GM23338 (cell line): ENCODE data around the gene LMF1. TPM values are rescaled to one million over a fixed set of nuclear protein-coding genes. Genes with fewer than 3 reads are reported as not detected.

Experiments used
- ATAC-seq: fragments of 200-7000 bp; cut with Tn5 transposase; 3 replicates; pipeline ENCODE4 v1.9.1; 2020
- DNase-seq: peaks from one replicate; pipeline ENCODE4 v3.0.0-alpha.2; 2015; ENCODE audit warnings: low spot score
- H2AFZ ChIP-seq: fragments of 200-600 bp; sonication (generic); 2 replicates; pipeline ENCODE4 v1.8.0; 2016; ENCODE audit warnings: antibody characterized with exemption, mild to moderate bottlenecking, moderate library complexity
- H3F3A ChIP-seq: fragments of 200-600 bp; sonication (generic); replicated peaks from 2 replicates; pipeline ENCODE4 v1.8.0; 2017; ENCODE audit warnings: antibody characterized with exemption, mixed run types, low read depth
- H3K27ac ChIP-seq: fragments of 200-600 bp; sonication (generic); 2 replicates; pipeline ENCODE4 v1.6.1; 2016; ENCODE audit warnings: low read depth
- H3K27me3 ChIP-seq: fragments of 200-600 bp; sonication (generic); 2 replicates; pipeline ENCODE4 v1.8.0; 2016; ENCODE audit warnings: mild to moderate bottlenecking, mixed run types, moderate library complexity; ENCODE audit not compliant: insufficient read depth
- H3K36me3 ChIP-seq: fragments of 200-600 bp; sonication (generic); 2 replicates; pipeline ENCODE4 v1.8.0; 2016; ENCODE audit warnings: mild to moderate bottlenecking; ENCODE audit not compliant: insufficient read depth
- H3K4me1 ChIP-seq: fragments of 200-600 bp; sonication (generic); 2 replicates; pipeline ENCODE4 v1.8.0; 2016; ENCODE audit warnings: mild to moderate bottlenecking, moderate library complexity; ENCODE audit not compliant: insufficient read depth
- H3K4me2 ChIP-seq: fragments of 200-600 bp; sonication (generic); 2 replicates; pipeline ENCODE4 v1.7.1; 2017; ENCODE audit warnings: mixed run types
- H3K4me3 ChIP-seq: fragments of 200-600 bp; sonication (generic); 2 replicates; pipeline ENCODE4 v1.6.1; 2016; ENCODE audit warnings: mixed run types
- H3K79me2 ChIP-seq: fragments of 200-600 bp; sonication (generic); replicated peaks from 2 replicates; pipeline ENCODE4 v1.8.0; 2017; ENCODE audit warnings: mild to moderate bottlenecking; ENCODE audit not compliant: insufficient read depth
- H3K9me2 ChIP-seq: fragments of 200-600 bp; sonication (generic); 2 replicates; pipeline ENCODE4 v1.8.0; 2017; ENCODE audit not compliant: insufficient read depth
- H4K20me1 ChIP-seq: fragments of 200-600 bp; sonication (generic); replicated peaks from 2 replicates; pipeline ENCODE4 v1.8.0; 2017; ENCODE audit warnings: mild to moderate bottlenecking; ENCODE audit not compliant: insufficient read depth
- H3K27ac Mint-ChIP-seq: 2 replicates; pipeline ENCODE4 v1.8.0; 2020; ENCODE audit warnings: inconsistent platforms, mild to moderate bottlenecking, moderate library complexity, mixed read lengths
- H3K27me3 Mint-ChIP-seq: 3 replicates; pipeline ENCODE4 v1.8.0; 2022; ENCODE audit warnings: low read depth, mild to moderate bottlenecking, moderate library complexity, mixed read lengths, inconsistent platforms; ENCODE audit not compliant: insufficient read depth, poor library complexity
- H3K36me3 Mint-ChIP-seq: 3 replicates; pipeline ENCODE4 v1.8.0; 2021; ENCODE audit warnings: low read depth, mild to moderate bottlenecking, inconsistent platforms, moderate library complexity, mixed read lengths
- H3K4me1 Mint-ChIP-seq: 3 replicates; pipeline ENCODE4 v1.8.0; 2020; ENCODE audit warnings: mild to moderate bottlenecking, inconsistent platforms, mixed read lengths
- H3K4me3 Mint-ChIP-seq: 3 replicates; pipeline ENCODE4 v1.8.0; 2021; ENCODE audit warnings: moderate library complexity, mild to moderate bottlenecking, inconsistent platforms, mixed read lengths
- H3K9me3 Mint-ChIP-seq: 3 replicates; pipeline ENCODE4 v1.8.0; 2020; ENCODE audit warnings: moderate library complexity, mild to moderate bottlenecking, inconsistent platforms, mixed read lengths
- EZH2 ChIP-seq: fragments of 200-600 bp; sonication (generic); IDR thresholded peaks from one replicate; pipeline ENCODE4 v1.8.0; 2017; ENCODE audit warnings: antibody characterized with exemption, mild to moderate bottlenecking, low read depth; ENCODE audit not compliant: unreplicated experiment
- EZH2phosphoT487 ChIP-seq: fragments of 200-600 bp; sonication (generic); IDR thresholded peaks from one replicate; pipeline ENCODE4 v1.8.1; 2018; ENCODE audit warnings: antibody characterized with exemption; ENCODE audit not compliant: unreplicated experiment
- JUNB ChIP-seq: IDR thresholded peaks from one replicate; pipeline ENCODE4 v1.6.1; 2016; ENCODE audit warnings: antibody characterized with exemption; ENCODE audit not compliant: unreplicated experiment
- NANOG ChIP-seq: IDR thresholded peaks from 2 replicates; pipeline ENCODE4 v1.6.1; 2016; ENCODE audit warnings: antibody characterized with exemption, borderline replicate concordance
- POLR2AphosphoS5 ChIP-seq: IDR thresholded peaks from 2 replicates; pipeline ENCODE4 v1.6.1; 2016; ENCODE audit warnings: antibody characterized with exemption, low read depth
- STAT1 ChIP-seq: IDR thresholded peaks from one replicate; pipeline ENCODE4 v1.6.1; 2016; ENCODE audit warnings: antibody characterized with exemption; ENCODE audit not compliant: unreplicated experiment
- ZNF114 ChIP-seq: fragments of 250-450 bp; sonication (Bioruptor Pico); IDR thresholded peaks from 2 replicates; pipeline ENCODE4 v1.5.0; 2020; ENCODE audit warnings: mild to moderate bottlenecking, moderate library complexity
- ZNF331 ChIP-seq: fragments of 250-450 bp; sonication (Bioruptor Pico); IDR thresholded peaks from 2 replicates; pipeline ENCODE4 v1.5.0; 2020; ENCODE audit warnings: low read depth, mild to moderate bottlenecking, moderate library complexity
- polyA plus RNA-seq: library from polyadenylated mRNA; unstranded; fragments of >200 nt; fragmentation: Nextera tagmentation; extraction: Ambion mirVana; gene quantifications from 2 replicates; pipeline ENCODE4 v1.2.1, GENCODE V29; 2016
- total RNA-seq: library from RNA; depleted of rRNA; stranded (reverse); fragments of >200 nt; shearing (Covaris generic); gene quantifications from 2 replicates; pipeline ENCODE4 v1.2.3, GENCODE V29; 2014
- TF ChIP-seq, protein P1 (sequence below): fragments of 250-450 bp; sonication (Bioruptor Pico); IDR thresholded peaks from 2 replicates; pipeline ENCODE4 v1.5.0; 2020; ENCODE audit warnings: mild to moderate bottlenecking, moderate library complexity
- TF ChIP-seq, protein P2 (sequence below): IDR thresholded peaks from one replicate; pipeline ENCODE4 v1.6.1; 2018; ENCODE audit warnings: antibody characterized with exemption; ENCODE audit not compliant: unreplicated experiment
- TF ChIP-seq, protein P3 (sequence below): IDR thresholded peaks from 2 replicates; pipeline ENCODE4 v1.6.1; 2016; ENCODE audit warnings: antibody characterized with exemption

LMF1 gene
- total and polyA plus RNA-seq, 2 experiments from 2014 or later, result 4.2 to 10.1 TPM

DNA sequence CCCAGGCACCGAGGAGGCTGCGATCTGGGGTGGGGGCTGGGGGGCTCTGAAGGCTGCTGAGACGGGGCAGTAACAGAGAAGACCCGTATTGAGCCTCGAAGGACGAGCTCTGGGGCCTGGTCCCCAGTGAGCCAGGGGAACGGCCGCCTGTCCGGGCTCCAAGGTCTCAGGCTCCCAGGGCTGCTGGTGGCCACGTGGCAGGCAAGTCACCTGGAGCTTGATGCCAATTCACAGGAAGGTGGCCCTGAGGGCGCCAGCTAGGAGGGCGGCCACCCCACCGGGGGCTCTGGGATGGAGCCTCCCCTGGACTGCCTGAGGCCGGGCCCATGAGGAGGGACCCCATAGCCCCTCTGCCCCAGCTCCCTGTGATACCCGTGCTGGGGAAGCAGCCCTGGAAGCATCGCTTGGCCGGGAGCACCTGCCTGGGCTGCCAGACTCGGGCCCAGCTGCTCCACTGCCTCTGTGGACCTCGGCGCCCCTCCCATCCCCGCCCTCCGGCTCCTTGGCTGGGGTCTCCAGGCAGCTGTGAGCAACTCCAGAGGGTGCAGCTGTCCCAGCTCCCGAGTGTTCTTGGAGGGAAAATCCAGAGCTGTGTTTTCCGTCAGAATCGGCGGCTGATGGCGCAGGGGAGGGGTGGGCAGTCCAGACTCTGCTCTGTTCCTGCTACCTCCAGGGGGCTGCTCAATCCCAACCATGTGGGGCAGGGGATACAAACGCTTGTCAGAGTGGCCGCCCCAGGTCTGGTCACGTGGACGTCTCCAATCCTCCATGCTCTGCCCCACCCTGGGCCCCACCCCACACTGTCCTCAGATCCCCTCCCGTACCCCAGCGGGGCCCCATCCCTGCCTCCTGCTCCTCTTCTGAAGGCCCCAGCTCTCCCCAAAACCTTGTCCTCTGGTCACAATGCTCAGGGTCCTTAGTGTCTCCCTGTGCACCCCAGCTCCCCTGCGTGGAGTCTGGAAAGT, 103.1 kb downstream of the LMF1 start (continued):
- TF ChIP-seq, protein P1, sequence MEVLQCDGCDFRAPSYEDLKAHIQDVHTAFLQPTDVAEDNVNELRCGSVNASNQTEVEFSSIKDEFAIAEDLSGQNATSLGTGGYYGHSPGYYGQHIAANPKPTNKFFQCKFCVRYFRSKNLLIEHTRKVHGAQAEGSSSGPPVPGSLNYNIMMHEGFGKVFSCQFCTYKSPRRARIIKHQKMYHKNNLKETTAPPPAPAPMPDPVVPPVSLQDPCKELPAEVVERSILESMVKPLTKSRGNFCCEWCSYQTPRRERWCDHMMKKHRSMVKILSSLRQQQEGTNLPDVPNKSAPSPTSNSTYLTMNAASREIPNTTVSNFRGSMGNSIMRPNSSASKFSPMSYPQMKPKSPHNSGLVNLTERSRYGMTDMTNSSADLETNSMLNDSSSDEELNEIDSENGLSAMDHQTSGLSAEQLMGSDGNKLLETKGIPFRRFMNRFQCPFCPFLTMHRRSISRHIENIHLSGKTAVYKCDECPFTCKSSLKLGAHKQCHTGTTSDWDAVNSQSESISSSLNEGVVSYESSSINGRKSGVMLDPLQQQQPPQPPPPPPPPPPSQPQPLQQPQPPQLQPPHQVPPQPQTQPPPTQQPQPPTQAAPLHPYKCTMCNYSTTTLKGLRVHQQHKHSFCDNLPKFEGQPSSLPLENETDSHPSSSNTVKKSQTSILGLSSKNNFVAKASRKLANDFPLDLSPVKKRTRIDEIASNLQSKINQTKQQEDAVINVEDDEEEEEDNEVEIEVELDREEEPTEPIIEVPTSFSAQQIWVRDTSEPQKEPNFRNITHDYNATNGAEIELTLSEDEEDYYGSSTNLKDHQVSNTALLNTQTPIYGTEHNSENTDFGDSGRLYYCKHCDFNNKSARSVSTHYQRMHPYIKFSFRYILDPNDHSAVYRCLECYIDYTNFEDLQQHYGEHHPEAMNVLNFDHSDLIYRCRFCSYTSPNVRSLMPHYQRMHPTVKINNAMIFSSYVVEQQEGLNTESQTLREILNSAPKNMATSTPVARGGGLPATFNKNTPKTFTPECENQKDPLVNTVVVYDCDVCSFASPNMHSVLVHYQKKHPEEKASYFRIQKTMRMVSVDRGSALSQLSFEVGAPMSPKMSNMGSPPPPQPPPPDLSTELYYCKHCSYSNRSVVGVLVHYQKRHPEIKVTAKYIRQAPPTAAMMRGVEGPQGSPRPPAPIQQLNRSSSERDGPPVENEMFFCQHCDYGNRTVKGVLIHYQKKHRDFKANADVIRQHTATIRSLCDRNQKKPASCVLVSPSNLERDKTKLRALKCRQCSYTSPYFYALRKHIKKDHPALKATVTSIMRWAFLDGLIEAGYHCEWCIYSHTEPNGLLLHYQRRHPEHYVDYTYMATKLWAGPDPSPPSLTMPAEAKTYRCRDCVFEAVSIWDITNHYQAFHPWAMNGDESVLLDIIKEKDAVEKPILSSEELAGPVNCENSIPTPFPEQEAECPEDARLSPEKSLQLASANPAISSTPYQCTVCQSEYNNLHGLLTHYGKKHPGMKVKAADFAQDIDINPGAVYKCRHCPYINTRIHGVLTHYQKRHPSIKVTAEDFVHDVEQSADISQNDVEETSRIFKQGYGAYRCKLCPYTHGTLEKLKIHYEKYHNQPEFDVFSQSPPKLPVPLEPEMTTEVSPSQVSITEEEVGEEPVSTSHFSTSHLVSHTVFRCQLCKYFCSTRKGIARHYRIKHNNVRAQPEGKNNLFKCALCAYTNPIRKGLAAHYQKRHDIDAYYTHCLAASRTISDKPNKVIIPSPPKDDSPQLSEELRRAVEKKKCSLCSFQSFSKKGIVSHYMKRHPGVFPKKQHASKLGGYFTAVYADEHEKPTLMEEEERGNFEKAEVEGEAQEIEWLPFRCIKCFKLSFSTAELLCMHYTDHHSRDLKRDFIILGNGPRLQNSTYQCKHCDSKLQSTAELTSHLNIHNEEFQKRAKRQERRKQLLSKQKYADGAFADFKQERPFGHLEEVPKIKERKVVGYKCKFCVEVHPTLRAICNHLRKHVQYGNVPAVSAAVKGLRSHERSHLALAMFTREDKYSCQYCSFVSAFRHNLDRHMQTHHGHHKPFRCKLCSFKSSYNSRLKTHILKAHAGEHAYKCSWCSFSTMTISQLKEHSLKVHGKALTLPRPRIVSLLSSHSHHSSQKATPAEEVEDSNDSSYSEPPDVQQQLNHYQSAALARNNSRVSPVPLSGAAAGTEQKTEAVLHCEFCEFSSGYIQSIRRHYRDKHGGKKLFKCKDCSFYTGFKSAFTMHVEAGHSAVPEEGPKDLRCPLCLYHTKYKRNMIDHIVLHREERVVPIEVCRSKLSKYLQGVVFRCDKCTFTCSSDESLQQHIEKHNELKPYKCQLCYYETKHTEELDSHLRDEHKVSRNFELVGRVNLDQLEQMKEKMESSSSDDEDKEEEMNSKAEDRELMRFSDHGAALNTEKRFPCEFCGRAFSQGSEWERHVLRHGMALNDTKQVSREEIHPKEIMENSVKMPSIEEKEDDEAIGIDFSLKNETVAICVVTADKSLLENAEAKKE, result no peak
- TF ChIP-seq ZNF331 (no peak), NANOG (no peak), STAT1 (no peak), ZNF114 (CRISPR knock-in tag) (no peak)

DNA sequence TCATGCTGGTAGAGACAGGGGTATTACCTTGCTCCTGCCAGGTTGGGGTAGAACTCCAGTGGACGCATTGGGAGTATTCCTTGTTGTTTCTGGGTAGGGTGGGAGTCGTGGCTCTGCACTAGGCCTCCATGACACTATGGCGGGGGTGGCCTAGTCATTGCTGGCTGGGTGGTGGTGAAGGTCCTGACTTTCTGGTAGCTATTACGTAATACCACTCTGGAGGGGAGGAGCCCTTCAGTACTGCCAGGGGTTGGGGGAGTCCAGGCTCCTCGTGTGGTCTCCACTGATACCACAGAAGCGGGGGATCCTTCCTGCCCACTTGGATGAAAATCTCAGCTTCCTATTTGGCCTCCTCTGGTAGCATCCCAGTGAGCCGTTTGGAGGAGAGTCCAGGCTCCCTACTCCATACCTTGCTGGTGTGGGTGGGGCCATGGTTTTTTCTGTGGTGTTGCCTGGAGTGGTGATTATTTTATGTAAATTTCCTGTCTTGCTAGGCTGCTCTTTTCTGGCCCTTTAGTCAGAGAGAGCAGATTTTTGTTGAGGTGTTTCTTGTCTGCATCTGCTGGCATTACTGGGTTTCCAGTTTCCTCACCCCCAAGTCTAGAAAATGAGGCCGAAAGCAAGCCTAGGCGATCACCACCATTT, 104.4 kb downstream of the LMF1 start:
- no peaks in the 10 kb centered on the region for H3K79me2 ChIP-seq
- no peak overlapping the region for H3K27ac Mint-ChIP-seq
- no peaks in the 10 kb centered on the region for H3K36me3 Mint-ChIP-seq
- no peaks in the 10 kb centered on the region for H3K27me3 ChIP-seq
- no peak overlapping the region; the same call in 2 of the 3 replicates for H3K4me3 Mint-ChIP-seq
- H2AFZ ChIP-seq, result no peak overlapping the region
- no peaks in the 10 kb centered on the region for H3K4me1 ChIP-seq
- peaks cover 3% of the 10 kb centered on the region for H3K27me3 Mint-ChIP-seq
- H3K36me3 ChIP-seq, result no peaks in the 10 kb centered on the region
- ATAC-seq (no peak), DNase-seq (no peak)
- no peaks in the 10 kb centered on the region for H3K4me1 Mint-ChIP-seq
- H4K20me1 ChIP-seq, result no peaks in the 10 kb centered on the region
- H3F3A ChIP-seq, result no peaks in the 10 kb centered on the region
- H3K27ac ChIP-seq, result no peak overlapping the region
- H3K4me3 ChIP-seq, result no peak overlapping the region
- no peaks in the 10 kb centered on the region for H3K9me2 ChIP-seq
- H3K4me2 ChIP-seq, result no peak overlapping the region
- peaks cover 2% of the 10 kb centered on the region; the same call in 1 of the 3 replicates for H3K9me3 Mint-ChIP-seq
- TF ChIP-seq EZH2, result no peak
- TF ChIP-seq, protein P2, sequence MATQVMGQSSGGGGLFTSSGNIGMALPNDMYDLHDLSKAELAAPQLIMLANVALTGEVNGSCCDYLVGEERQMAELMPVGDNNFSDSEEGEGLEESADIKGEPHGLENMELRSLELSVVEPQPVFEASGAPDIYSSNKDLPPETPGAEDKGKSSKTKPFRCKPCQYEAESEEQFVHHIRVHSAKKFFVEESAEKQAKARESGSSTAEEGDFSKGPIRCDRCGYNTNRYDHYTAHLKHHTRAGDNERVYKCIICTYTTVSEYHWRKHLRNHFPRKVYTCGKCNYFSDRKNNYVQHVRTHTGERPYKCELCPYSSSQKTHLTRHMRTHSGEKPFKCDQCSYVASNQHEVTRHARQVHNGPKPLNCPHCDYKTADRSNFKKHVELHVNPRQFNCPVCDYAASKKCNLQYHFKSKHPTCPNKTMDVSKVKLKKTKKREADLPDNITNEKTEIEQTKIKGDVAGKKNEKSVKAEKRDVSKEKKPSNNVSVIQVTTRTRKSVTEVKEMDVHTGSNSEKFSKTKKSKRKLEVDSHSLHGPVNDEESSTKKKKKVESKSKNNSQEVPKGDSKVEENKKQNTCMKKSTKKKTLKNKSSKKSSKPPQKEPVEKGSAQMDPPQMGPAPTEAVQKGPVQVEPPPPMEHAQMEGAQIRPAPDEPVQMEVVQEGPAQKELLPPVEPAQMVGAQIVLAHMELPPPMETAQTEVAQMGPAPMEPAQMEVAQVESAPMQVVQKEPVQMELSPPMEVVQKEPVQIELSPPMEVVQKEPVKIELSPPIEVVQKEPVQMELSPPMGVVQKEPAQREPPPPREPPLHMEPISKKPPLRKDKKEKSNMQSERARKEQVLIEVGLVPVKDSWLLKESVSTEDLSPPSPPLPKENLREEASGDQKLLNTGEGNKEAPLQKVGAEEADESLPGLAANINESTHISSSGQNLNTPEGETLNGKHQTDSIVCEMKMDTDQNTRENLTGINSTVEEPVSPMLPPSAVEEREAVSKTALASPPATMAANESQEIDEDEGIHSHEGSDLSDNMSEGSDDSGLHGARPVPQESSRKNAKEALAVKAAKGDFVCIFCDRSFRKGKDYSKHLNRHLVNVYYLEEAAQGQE, result no peak
- no peak for TF ChIP-seq STAT1
- TF ChIP-seq EZH2phosphoT487, result no peak
- TF ChIP-seq, protein P3, sequence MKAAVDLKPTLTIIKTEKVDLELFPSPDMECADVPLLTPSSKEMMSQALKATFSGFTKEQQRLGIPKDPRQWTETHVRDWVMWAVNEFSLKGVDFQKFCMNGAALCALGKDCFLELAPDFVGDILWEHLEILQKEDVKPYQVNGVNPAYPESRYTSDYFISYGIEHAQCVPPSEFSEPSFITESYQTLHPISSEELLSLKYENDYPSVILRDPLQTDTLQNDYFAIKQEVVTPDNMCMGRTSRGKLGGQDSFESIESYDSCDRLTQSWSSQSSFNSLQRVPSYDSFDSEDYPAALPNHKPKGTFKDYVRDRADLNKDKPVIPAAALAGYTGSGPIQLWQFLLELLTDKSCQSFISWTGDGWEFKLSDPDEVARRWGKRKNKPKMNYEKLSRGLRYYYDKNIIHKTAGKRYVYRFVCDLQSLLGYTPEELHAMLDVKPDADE, result no peak
- no peak for TF ChIP-seq JUNB
- no peak for TF ChIP-seq POLR2AphosphoS5
